ENCODE data around the gene OFD1. TPM values are rescaled to one million over a fixed set of nuclear protein-coding genes. Genes with fewer than 3 reads are reported as not detected.

OFD1 gene
- total RNA-seq, 1 donor from 2014 or later, result 16.1 TPM

DNA sequence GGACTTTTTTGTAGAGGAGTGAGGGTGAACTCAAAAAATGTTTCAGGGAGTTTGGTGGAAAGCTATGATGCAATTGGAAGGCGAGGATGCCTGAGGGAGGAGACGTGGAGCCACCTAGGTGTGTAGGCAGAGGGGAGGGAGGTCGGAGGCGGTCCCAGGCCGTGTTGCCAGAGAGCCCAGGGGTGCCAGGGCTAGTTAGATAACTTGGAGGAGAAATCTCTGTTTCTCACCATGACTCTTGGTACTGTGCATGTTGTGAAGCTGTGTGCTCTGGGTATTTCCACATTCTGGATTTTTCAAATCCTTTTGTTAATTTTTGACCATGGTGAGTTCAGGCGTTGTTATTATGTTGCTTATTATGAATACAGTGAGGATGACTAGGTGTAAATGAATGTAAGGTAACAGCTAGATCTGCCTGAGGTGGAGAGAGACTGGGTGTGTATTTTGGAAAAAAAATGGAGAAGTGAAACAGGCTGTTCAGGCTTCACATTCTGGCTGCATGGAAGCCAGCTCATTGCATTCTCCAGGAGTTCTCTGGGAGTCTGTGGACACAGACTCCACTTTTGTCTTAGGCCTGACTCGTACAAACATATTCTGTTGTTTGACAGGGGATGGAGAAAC lies 41.1 kb upstream of the OFD1 start:
- no peak for DNase-seq (ENCODE audit: low read depth)

DNA sequence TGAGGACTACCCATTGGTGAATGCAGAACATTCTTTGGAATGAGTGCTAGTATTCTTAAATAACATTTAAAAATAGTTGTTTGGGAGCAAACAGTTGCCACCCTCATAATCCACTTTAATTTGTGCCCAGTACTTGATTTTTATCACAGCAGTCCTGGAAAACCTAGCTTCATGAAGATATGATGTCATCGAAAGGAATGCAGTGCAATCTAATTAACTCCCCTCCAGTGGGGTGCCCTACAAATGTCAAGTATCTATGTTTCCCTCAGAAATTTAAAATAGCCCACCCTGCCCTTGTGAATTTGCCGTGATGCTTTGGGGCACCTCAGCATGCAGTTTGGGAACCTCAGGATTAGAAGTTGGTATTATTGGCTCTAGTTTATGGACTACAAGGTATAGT lies 40.2 kb upstream of the OFD1 start:
- Histone ChIP-seq H3K27me3 (ENCODE audit: control insufficient read depth, insufficient read depth, low read length) (no peaks in the 10 kb centered on the region), H3K4me3 (ENCODE audit: low read depth, low read length) (no peak overlapping the region), H3K36me3 (ENCODE audit: control insufficient read depth, insufficient read depth, low read length) (no peaks in the 10 kb centered on the region)
- TF ChIP-seq, protein P1, sequence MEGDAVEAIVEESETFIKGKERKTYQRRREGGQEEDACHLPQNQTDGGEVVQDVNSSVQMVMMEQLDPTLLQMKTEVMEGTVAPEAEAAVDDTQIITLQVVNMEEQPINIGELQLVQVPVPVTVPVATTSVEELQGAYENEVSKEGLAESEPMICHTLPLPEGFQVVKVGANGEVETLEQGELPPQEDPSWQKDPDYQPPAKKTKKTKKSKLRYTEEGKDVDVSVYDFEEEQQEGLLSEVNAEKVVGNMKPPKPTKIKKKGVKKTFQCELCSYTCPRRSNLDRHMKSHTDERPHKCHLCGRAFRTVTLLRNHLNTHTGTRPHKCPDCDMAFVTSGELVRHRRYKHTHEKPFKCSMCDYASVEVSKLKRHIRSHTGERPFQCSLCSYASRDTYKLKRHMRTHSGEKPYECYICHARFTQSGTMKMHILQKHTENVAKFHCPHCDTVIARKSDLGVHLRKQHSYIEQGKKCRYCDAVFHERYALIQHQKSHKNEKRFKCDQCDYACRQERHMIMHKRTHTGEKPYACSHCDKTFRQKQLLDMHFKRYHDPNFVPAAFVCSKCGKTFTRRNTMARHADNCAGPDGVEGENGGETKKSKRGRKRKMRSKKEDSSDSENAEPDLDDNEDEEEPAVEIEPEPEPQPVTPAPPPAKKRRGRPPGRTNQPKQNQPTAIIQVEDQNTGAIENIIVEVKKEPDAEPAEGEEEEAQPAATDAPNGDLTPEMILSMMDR (IDR thresholded peaks at IDR 0.05; ENCODE audit: insufficient read depth, low read length, poor library complexity, severe bottlenecking), result no peak
- DNase-seq (ENCODE audit: low read depth), result no peak

More for the DNA sequence above, 41.1 kb upstream of the OFD1 start:
- H3K4me3 ChIP-seq (ENCODE audit: low read depth, low read length), result no peak overlapping the region
- no peaks in the 10 kb centered on the region for H3K27me3 ChIP-seq (ENCODE audit: control insufficient read depth, insufficient read depth, low read length)
- TF ChIP-seq, protein P1 (IDR thresholded peaks at IDR 0.05; ENCODE audit: insufficient read depth, low read length, poor library complexity, severe bottlenecking), result no peak
- no peaks in the 10 kb centered on the region for H3K36me3 ChIP-seq (ENCODE audit: control insufficient read depth, insufficient read depth, low read length)

DNA sequence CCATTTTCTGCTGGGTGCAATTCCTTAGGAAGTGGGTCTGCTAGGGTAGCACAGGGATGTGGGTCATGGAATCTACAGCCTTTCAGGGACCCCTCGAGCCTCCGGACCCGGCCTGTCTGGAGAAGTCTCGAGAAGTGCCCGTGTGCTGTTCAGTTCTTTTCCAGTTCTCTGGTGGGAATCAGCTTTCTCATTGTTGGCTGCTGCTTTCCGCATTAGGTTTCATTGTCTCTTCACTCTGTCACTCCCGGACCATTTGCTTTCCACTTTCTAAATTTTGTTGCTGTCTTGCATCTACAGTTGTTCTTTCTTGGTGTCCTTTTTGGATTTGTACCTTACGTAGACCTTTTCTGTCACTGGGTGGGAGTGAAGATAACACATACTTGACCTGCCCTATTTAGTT lies 39.6 kb upstream of the OFD1 start:
- DNase-seq (ENCODE audit: low read depth), result no peak
- no peaks in the 10 kb centered on the region for H3K27me3 ChIP-seq (ENCODE audit: control insufficient read depth, insufficient read depth, low read length)
- no peaks in the 10 kb centered on the region for H3K36me3 ChIP-seq (ENCODE audit: control insufficient read depth, insufficient read depth, low read length)
- TF ChIP-seq, protein P1 (IDR thresholded peaks at IDR 0.05; ENCODE audit: insufficient read depth, low read length, poor library complexity, severe bottlenecking), result no peak
- H3K4me3 ChIP-seq (ENCODE audit: low read depth, low read length), result no peak overlapping the region

DNA sequence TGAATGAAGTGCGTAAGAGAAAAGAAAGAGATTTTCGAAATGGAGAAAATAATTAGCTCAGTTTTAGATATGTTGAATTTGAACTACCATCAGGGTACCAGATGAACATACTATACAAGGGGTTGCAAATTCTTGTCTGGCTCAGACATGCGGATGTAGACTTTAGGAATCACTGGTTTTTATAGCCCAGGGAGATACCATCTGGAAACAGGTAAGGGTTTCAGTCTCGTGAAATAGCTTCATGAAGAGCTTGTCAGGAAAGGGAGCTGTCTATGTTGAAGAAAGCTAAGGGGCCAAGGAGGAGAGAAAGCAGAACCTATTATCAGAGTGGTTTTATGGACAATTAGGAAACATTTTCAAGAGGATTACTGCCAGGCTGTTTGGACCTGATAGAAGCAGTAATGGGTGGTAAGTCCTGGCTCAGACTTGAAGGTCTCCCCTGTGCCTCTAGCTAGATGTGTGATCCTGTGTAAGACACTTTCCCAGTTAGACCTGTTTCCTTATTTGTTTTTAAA lies 38.9 kb upstream of the OFD1 start:
- no peak for DNase-seq (ENCODE audit: low read depth)
- H3K36me3 ChIP-seq (ENCODE audit: control insufficient read depth, insufficient read depth, low read length), result no peaks in the 10 kb centered on the region
- no peak overlapping the region for H3K4me3 ChIP-seq (ENCODE audit: low read depth, low read length)
- H3K27me3 ChIP-seq (ENCODE audit: control insufficient read depth, insufficient read depth, low read length), result no peaks in the 10 kb centered on the region
- TF ChIP-seq, protein P1 (IDR thresholded peaks at IDR 0.05; ENCODE audit: insufficient read depth, low read length, poor library complexity, severe bottlenecking), result no peak

DNA sequence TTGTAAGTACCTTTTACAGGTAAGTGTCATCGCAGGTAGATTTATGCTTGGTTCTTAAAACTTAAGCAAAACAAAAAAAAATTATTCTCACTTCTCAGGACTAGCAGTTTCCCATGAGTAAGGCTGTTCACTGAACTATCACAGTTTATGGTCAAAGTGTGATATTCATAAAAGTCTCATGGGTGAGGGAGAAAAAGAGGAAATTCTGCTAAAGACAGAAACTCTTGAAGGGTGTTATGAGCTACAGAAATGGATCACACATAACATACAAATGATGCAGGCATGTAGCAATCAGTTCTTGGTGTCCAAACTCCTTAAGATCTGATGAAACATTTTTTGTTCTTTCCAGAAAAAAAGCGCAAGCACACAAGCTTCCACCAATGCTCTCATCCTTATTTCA lies 37.1 kb upstream of the OFD1 start:
- Histone ChIP-seq H3K27me3 (ENCODE audit: control insufficient read depth, insufficient read depth, low read length) (no peaks in the 10 kb centered on the region), H3K4me3 (ENCODE audit: low read depth, low read length) (no peak overlapping the region), H3K36me3 (ENCODE audit: control insufficient read depth, insufficient read depth, low read length) (no peaks in the 10 kb centered on the region)
- TF ChIP-seq, protein P1 (IDR thresholded peaks at IDR 0.05; ENCODE audit: insufficient read depth, low read length, poor library complexity, severe bottlenecking), result no peak
- no peak for DNase-seq (ENCODE audit: low read depth)

DNA sequence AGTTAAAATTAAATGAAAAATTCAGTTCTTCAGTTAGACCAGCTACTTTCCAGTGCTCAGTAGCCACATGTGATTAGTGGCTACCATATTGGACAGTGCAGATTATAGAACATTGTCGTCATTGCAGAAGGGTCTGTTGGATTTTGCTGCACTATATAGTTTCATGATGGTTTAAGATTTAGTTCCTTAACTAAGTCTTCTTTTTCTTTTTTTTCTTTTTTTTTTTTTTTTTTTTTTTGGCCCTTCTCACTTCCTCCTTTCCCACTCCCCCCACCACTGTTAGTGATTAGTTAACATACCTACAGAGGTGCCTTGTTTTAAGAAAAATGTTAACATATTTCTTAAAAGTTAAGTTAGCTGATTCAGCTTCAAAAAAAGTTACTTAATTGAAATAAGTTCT lies 36.6 kb upstream of the OFD1 start:
- DNase-seq (ENCODE audit: low read depth), result no peak
- Histone ChIP-seq H3K4me3 (ENCODE audit: low read depth, low read length) (no peak overlapping the region), H3K36me3 (ENCODE audit: control insufficient read depth, insufficient read depth, low read length) (no peaks in the 10 kb centered on the region), H3K27me3 (ENCODE audit: control insufficient read depth, insufficient read depth, low read length) (no peaks in the 10 kb centered on the region)
- TF ChIP-seq, protein P1 (IDR thresholded peaks at IDR 0.05; ENCODE audit: insufficient read depth, low read length, poor library complexity, severe bottlenecking), result no peak
